ENCODE data around the gene CENPN.

- no peak for TF ChIP-seq CTCF (IDR thresholded peaks at IDR 0.05; ENCODE audit: low read depth, low read length)
- no peak for TF ChIP-seq MAX (IDR thresholded peaks at IDR 0.05; ENCODE audit: low read depth, low read length)
- TF ChIP-seq POLR2A (IDR thresholded peaks at IDR 0.05; ENCODE audit: extremely low read depth, insufficient read length), result no peak
- TF ChIP-seq MYC (IDR thresholded peaks at IDR 0.05; ENCODE audit: low read depth, low read length), result no peak
Measured at GRCh38 chr16:81060576-81061306, 53.7 kb downstream of the CENPN start.

All from NB4 (cell line).